LNCaP clone FGC (cell line): ENCODE data around the gene NSMF.

ENCODE experiments used
- DNase-seq: peaks from one replicate; pipeline ENCODE4 v3.0.0-alpha.2; 2011; ENCODE audit warnings: low read depth
- H3K4me3 ChIP-seq: 2 replicates; pipeline ENCODE4 v1.5.1; 2011; ENCODE audit warnings: mild to moderate bottlenecking, low read depth, low read length, control low read depth
- TF ChIP-seq, protein P1 (sequence below): IDR thresholded peaks from 2 replicates; pipeline ENCODE4 v1.5.1; 2012; ENCODE audit warnings: mild to moderate bottlenecking; ENCODE audit not compliant: control insufficient read depth, insufficient read depth; ENCODE audit errors: extremely low read depth

The NSMF gene

DNA sequence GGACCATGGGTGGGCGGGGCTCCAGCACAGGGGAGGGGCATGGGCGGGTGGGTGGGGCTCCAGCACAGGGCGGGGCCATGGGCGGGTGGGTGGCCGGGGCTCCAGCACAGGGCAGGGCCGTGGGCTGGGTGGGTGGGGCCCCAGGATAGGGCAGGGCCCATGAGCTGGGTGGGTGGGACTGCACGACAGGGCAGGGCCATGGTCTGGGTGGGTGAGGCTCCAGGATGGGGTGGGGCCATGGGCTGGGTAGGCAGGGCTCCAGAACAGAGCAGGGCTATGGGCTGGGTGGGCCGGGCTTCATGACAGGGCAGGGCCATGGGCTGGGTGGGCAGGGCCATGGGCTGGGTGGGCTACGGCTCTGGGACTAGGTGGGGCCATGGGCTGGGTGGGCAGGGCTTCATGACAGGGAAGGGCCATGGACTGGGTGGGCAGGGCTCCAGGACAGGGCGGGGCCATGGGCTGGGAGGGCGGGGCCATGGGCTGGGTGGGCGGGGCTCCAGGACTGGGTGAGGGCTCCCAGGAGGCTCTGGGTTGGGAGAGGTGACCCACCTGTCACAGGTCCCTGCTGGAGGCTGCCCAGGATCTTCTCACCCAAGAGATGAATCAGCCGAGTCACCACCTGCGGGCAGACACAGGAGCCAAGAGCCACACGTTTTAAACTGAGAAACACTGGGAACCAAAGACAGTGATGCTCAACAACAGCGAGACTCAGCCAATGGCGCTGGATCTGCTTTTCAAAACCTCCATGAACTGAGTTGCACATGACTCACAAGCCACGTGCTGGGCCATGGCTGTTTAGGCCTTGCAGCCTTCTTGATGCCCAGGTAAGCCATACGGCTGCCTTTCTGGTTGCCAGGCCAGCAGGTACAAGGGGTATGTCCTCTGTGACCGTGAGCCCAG is 33.6 kb upstream of the NSMF start:
- no peak overlapping the region for H3K4me3 ChIP-seq
- TF ChIP-seq, protein P1, sequence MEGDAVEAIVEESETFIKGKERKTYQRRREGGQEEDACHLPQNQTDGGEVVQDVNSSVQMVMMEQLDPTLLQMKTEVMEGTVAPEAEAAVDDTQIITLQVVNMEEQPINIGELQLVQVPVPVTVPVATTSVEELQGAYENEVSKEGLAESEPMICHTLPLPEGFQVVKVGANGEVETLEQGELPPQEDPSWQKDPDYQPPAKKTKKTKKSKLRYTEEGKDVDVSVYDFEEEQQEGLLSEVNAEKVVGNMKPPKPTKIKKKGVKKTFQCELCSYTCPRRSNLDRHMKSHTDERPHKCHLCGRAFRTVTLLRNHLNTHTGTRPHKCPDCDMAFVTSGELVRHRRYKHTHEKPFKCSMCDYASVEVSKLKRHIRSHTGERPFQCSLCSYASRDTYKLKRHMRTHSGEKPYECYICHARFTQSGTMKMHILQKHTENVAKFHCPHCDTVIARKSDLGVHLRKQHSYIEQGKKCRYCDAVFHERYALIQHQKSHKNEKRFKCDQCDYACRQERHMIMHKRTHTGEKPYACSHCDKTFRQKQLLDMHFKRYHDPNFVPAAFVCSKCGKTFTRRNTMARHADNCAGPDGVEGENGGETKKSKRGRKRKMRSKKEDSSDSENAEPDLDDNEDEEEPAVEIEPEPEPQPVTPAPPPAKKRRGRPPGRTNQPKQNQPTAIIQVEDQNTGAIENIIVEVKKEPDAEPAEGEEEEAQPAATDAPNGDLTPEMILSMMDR: no peak
- DNase-seq: no peak

DNA sequence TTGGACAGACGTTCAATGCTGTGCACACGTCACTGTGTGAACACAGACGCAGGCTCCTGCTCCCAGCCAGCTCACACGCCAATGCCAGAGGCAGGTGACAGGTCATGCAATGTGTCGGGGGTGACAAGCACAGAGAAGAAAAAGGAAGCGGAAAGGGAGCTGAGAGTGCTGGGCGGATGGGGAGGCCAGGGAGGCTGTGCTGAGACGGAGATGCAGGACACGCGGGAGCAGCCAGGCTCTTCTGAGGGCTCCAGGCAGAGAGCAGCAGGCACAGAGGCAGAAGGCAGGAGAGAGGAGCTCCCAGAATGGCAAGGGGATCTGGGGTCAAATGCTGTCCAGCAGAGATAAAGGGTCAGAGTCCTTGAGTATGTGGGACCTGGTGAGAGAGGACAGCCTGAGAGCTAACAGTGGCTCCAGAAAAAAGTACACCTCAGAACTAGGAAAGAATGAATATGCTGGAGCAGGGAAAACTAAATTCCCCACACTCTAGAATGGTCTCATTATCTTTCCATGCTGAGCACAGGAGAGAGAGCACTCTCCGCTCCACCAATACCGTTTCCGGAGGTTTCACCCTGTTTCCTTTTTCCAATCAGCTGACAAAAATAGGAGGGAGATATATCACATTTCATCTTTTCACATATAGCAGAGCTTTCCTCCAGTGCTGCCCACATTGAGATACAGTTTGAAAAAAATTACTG is 32.8 kb upstream of the NSMF start:
- no peak for DNase-seq
- no peak overlapping the region for H3K4me3 ChIP-seq
- TF ChIP-seq, protein P1: no peak

DNA sequence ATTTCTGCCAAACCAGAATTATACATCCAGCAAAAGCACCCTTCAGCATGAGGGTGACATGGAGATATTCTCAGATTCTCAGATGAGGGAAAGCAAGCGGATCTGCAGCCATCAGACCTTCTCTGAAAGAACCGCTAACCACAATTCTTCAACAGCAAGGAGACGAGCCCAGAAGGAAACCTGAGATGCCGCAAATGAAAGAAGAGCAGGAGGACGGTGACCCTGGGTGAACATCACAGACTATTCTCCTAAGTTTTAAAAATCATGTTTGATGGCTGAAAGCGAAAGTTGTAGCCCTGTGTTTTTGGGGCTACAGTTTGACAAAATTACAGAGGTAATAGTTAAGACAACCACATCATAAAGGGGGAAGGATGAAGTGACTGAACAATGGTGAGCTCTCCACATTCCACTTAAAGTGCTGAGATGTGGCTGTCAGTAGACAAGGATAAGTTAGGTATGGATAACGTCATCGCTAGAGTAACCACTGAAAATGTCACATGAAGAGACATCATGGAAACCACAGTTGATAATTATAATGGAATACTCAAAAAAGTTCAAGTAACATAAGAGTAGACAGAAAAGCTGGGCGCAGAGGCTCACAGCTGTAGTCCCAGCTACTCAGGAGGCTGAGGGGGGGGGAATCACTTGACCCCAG is 31.5 kb upstream of the NSMF start:
- H3K4me3 ChIP-seq: no peak overlapping the region
- TF ChIP-seq, protein P1: no peak
- DNase-seq: no peak

GRCh38 chr9:137488906-137489305 is 29.8 kb upstream of the NSMF start:
- TF ChIP-seq, protein P1: no peak
- no peak overlapping the region for H3K4me3 ChIP-seq
- DNase-seq: no peak

GRCh38 chr9:137488327-137488653 is 29.2 kb upstream of the NSMF start:
- TF ChIP-seq, protein P1: no peak
- H3K4me3 ChIP-seq: peak overlapping the region; percentile 35
- DNase-seq: no peak

GRCh38 chr9:137487454-137488326 is 28.6 kb upstream of the NSMF start:
- H3K4me3 ChIP-seq: peak overlapping the region; percentile 35
- DNase-seq: peak; percentile 54
- TF ChIP-seq, protein P1: no peak
